NCI-H446 (cell line): ENCODE measurements around the gene CORO6.
"Not testable (repeated sequence)": the region's sequence is repeated elsewhere in the genome, so short reads cannot be mapped to it uniquely, and the experiment has no call there.

Experiments
- DNase-seq, 2 experiments: peaks; one replicate each; lab custom pipeline; 2025; lab: John Stamatoyannopoulos, UW

CORO6 gene

GRCh38 chr17:29622337-29623282 lies at the start of gene CORO6:
TSS of gene CORO6 (minus strand) at chr17:29622912. CDS start at chr17:29621421, 1,491 bp downstream.
- DNase-seq, result peak in 1 of 2 experiments; percentile 69

GRCh38 chr17:29671661-29672060 lies 48.9 kb upstream of the CORO6 start:
- DNase-seq, result no peak

- no peak for DNase-seq
Observed at GRCh38 chr17:29669266-29669665, 46.6 kb upstream of the CORO6 start.

- no peak for DNase-seq
Observed at GRCh38 chr17:29667969-29668368, 45.3 kb upstream of the CORO6 start.

- DNase-seq, result no peak
Observed at GRCh38 chr17:29665481-29665810, 42.7 kb upstream of the CORO6 start.

GRCh38 chr17:29664743-29665480 lies 42.2 kb upstream of the CORO6 start:
- no peak for DNase-seq

GRCh38 chr17:29663155-29663554 lies 40.4 kb upstream of the CORO6 start:
- no peak for DNase-seq

- DNase-seq, result no peak
Observed at GRCh38 chr17:29661213-29661612, 38.5 kb upstream of the CORO6 start.

- no peak for DNase-seq
Observed at GRCh38 chr17:29659155-29659554, 36.4 kb upstream of the CORO6 start.

- DNase-seq, result no peak
Observed at GRCh38 chr17:29655323-29655722, 32.6 kb upstream of the CORO6 start.

GRCh38 chr17:29653995-29654714 lies 31.4 kb upstream of the CORO6 start:
- DNase-seq, result no peak

- no peak for DNase-seq
Observed at GRCh38 chr17:29652976-29653375, 30.3 kb upstream of the CORO6 start.

- DNase-seq, result not testable (repeated sequence)
Observed at GRCh38 chr17:29651913-29652312, 29.2 kb upstream of the CORO6 start.

- no peak for DNase-seq
Observed at GRCh38 chr17:29650396-29650795, 27.7 kb upstream of the CORO6 start.

- no peak for DNase-seq
Observed at GRCh38 chr17:29649359-29649758, 26.6 kb upstream of the CORO6 start.

- no peak for DNase-seq
Observed at GRCh38 chr17:29648005-29648404, 25.3 kb upstream of the CORO6 start.

GRCh38 chr17:29645515-29646051 lies 22.9 kb upstream of the CORO6 start:
- DNase-seq, result peak; percentile 50 to 80

- DNase-seq, result no peak
Observed at GRCh38 chr17:29643817-29644160, 21.1 kb upstream of the CORO6 start.

- DNase-seq, result no peak
Observed at GRCh38 chr17:29642171-29642611, 19.5 kb upstream of the CORO6 start.

- DNase-seq, result no peak
Observed at GRCh38 chr17:29640981-29641642, 18.4 kb upstream of the CORO6 start.

GRCh38 chr17:29640413-29640812 lies 17.7 kb upstream of the CORO6 start:
- DNase-seq, result no peak

- DNase-seq, result no peak
Observed at GRCh38 chr17:29633886-29634285, 11.2 kb upstream of the CORO6 start.
